ENCODE results near the gene DNAH8.

Gene DNAH8

DNA sequence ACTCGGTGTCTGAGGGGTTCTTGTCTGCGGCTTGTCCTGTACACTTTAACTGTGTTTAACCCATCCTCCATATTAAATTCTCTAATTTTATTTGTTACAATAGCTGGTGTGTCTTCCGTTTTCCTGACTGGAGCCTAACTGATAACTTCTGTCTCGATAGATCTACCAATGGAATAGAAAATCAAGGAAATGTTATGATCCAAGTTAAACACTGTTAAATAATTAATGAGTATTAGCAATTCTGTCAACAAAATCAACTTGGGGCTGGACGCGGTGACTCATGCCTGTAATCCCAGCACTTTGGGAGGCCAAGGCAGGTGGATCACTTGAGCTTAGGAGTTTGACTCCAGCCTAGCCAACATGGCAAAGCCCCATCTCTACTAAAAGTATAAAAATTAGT lies 81.7 kb downstream of the DNAH8 start:
- TF ChIP-seq, protein P1, sequence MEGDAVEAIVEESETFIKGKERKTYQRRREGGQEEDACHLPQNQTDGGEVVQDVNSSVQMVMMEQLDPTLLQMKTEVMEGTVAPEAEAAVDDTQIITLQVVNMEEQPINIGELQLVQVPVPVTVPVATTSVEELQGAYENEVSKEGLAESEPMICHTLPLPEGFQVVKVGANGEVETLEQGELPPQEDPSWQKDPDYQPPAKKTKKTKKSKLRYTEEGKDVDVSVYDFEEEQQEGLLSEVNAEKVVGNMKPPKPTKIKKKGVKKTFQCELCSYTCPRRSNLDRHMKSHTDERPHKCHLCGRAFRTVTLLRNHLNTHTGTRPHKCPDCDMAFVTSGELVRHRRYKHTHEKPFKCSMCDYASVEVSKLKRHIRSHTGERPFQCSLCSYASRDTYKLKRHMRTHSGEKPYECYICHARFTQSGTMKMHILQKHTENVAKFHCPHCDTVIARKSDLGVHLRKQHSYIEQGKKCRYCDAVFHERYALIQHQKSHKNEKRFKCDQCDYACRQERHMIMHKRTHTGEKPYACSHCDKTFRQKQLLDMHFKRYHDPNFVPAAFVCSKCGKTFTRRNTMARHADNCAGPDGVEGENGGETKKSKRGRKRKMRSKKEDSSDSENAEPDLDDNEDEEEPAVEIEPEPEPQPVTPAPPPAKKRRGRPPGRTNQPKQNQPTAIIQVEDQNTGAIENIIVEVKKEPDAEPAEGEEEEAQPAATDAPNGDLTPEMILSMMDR (IDR thresholded peaks at IDR 0.05; ENCODE audit: extremely low read depth, insufficient read depth, missing control alignments), result no peak
- in situ Hi-C loops (cut with MboI; ENCODE audit: low pct_unique_long_range_greater_than_20kb, low sequenced_read_pairs, unreplicated experiment), result no loop called here
- DNase-seq (ENCODE audit: low spot score), result no peak

DNA sequence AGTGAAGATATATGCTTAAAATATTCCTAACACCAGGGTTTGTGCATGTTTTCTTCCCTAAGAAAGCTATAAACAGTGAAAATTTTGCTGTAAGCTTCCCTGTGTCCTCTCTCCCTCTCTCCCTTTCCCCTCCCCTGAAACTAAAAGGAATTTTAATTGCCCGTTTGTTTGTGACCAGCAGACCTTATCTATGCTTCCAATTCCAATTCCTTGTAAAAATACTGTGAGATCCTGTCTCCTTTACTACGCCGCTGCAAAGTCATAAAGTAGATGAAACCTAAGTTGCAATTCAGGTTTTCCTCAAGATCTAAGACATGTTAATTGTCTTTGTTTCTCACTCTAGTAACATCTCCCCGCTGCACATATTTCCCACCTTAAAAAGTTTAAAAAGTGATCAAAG lies 82.3 kb downstream of the DNAH8 start:
- in situ Hi-C loops (cut with MboI; ENCODE audit: low pct_unique_long_range_greater_than_20kb, low sequenced_read_pairs, unreplicated experiment), result no loop called here
- TF ChIP-seq, protein P1 (IDR thresholded peaks at IDR 0.05; ENCODE audit: extremely low read depth, insufficient read depth, missing control alignments), result no peak
- no peak for DNase-seq (ENCODE audit: low spot score)

GRCh38 chr6:38799529-38800184 lies 84.5 kb downstream of the DNAH8 start:
- TF ChIP-seq, protein P1 (IDR thresholded peaks at IDR 0.05; ENCODE audit: extremely low read depth, insufficient read depth, missing control alignments), result no peak
- in situ Hi-C loops (cut with MboI; ENCODE audit: low pct_unique_long_range_greater_than_20kb, low sequenced_read_pairs, unreplicated experiment), result no loop called here
- no peak for DNase-seq (ENCODE audit: low spot score)

- TF ChIP-seq, protein P1 (IDR thresholded peaks at IDR 0.05; ENCODE audit: extremely low read depth, insufficient read depth, missing control alignments), result no peak
- no peak for DNase-seq (ENCODE audit: low spot score)
- in situ Hi-C loops (cut with MboI; ENCODE audit: low pct_unique_long_range_greater_than_20kb, low sequenced_read_pairs, unreplicated experiment), result no loop called here
These were observed 86.2 kb downstream of the DNAH8 start for GRCh38 chr6:38801305-38801704.

DNA sequence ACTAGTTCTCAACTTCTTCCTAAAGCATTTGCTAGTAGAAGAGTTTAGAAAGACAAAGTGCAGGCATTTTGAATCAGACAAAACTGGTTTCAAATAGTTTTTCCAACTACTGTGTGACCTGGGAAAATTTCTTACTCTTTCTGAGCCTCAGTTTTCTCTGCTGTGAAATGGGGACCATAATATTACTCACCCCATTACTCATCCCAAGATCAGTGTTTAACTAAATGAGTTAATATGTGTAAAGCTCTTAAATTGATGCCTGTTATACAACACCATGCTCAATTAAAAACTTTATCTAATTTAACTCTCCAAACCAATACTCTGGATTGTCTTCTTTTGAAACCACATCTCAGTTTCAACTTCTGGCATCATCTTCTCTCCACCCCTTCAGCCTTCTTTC lies 87.4 kb downstream of the DNAH8 start:
- TF ChIP-seq, protein P1 (IDR thresholded peaks at IDR 0.05; ENCODE audit: extremely low read depth, insufficient read depth, missing control alignments), result no peak
- in situ Hi-C loops (cut with MboI; ENCODE audit: low pct_unique_long_range_greater_than_20kb, low sequenced_read_pairs, unreplicated experiment), result no loop called here
- no peak for DNase-seq (ENCODE audit: low spot score)

DNA sequence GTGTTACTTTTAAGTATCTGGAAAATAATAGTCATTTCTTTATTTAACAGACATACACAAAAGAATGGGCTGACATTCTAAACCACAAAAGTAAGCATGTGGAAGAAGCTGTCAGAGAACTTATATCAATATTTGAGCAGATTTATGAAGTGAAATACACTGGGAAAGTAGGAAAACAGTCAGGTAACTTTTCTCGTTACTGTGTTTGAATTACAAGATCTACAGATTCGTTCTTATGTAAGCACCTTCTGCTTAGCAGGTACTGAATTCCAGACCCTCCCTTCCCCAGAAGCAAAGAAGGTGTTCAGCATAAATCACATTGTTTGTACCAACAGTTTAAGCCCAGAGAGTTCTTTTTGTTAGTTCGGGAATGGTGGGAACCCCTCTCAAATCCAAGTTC lies 88.0 kb downstream of the DNAH8 start:
- no peak for DNase-seq (ENCODE audit: low spot score)
- in situ Hi-C loops (cut with MboI; ENCODE audit: low pct_unique_long_range_greater_than_20kb, low sequenced_read_pairs, unreplicated experiment), result no loop called here
- TF ChIP-seq, protein P1 (IDR thresholded peaks at IDR 0.05; ENCODE audit: extremely low read depth, insufficient read depth, missing control alignments), result no peak
